ENCODE data around the gene TRPC5OS. TPM values are rescaled to one million over a fixed set of nuclear protein-coding genes. Genes with fewer than 3 reads are reported as not detected.

The TRPC5OS gene
- total RNA-seq, 1 experiment from 2014 or later = not detected

DNA sequence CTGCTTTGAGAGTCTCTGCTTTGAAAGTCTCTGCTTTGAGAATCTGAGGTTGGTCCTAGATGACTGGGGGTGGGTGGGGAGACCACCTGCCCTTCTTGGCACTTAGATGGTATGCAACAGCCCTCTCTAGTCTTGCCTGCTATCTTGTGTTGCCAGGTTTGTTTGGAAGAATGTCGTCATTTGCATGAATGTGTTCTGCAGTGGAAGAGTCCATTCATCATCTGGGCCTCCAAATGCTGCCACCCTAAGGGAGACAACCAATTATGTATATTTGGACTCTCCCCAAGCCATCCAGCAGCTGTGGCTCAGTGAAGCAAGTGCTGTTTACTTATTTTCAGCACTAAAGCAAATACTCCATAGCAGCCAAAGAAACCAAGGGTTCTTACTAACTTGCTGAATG, 44.6 kb upstream of the TRPC5OS start (continued):
- TF ChIP-seq, protein P1, sequence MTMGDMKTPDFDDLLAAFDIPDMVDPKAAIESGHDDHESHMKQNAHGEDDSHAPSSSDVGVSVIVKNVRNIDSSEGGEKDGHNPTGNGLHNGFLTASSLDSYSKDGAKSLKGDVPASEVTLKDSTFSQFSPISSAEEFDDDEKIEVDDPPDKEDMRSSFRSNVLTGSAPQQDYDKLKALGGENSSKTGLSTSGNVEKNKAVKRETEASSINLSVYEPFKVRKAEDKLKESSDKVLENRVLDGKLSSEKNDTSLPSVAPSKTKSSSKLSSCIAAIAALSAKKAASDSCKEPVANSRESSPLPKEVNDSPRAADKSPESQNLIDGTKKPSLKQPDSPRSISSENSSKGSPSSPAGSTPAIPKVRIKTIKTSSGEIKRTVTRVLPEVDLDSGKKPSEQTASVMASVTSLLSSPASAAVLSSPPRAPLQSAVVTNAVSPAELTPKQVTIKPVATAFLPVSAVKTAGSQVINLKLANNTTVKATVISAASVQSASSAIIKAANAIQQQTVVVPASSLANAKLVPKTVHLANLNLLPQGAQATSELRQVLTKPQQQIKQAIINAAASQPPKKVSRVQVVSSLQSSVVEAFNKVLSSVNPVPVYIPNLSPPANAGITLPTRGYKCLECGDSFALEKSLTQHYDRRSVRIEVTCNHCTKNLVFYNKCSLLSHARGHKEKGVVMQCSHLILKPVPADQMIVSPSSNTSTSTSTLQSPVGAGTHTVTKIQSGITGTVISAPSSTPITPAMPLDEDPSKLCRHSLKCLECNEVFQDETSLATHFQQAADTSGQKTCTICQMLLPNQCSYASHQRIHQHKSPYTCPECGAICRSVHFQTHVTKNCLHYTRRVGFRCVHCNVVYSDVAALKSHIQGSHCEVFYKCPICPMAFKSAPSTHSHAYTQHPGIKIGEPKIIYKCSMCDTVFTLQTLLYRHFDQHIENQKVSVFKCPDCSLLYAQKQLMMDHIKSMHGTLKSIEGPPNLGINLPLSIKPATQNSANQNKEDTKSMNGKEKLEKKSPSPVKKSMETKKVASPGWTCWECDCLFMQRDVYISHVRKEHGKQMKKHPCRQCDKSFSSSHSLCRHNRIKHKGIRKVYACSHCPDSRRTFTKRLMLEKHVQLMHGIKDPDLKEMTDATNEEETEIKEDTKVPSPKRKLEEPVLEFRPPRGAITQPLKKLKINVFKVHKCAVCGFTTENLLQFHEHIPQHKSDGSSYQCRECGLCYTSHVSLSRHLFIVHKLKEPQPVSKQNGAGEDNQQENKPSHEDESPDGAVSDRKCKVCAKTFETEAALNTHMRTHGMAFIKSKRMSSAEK (CRISPR knock-in tag; IDR thresholded peaks at IDR 0.05; ENCODE audit: borderline replicate concordance) = no peak
- TF ChIP-seq FOXJ3 (CRISPR knock-in tag; IDR thresholded peaks at IDR 0.05; ENCODE audit: borderline replicate concordance) = no peak

DNA sequence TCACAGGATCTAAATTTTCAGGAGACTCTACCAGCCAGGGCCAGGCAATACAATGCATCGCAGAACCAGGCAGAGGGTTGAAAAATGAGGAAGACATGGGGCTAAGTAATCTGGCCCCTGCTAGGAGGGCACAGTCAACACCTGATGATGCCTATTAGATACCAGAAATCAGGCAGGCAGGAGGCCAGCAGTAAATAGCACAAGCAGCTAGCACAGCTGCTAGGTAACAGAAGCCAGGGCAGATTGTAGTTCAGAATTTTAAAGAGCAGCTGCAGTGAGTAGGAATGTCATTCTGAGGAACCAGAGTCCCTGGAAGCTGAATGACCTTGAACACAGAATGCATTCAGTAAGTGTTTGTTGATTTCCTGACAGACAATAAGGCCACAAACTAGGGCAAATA, 38.8 kb upstream of the TRPC5OS start:
- no peaks in the 10 kb centered on the region for H3K4me1 Mint-ChIP-seq
- no peaks in the 10 kb centered on the region for H3K9me3 Mint-ChIP-seq
- TF ChIP-seq, protein P2, sequence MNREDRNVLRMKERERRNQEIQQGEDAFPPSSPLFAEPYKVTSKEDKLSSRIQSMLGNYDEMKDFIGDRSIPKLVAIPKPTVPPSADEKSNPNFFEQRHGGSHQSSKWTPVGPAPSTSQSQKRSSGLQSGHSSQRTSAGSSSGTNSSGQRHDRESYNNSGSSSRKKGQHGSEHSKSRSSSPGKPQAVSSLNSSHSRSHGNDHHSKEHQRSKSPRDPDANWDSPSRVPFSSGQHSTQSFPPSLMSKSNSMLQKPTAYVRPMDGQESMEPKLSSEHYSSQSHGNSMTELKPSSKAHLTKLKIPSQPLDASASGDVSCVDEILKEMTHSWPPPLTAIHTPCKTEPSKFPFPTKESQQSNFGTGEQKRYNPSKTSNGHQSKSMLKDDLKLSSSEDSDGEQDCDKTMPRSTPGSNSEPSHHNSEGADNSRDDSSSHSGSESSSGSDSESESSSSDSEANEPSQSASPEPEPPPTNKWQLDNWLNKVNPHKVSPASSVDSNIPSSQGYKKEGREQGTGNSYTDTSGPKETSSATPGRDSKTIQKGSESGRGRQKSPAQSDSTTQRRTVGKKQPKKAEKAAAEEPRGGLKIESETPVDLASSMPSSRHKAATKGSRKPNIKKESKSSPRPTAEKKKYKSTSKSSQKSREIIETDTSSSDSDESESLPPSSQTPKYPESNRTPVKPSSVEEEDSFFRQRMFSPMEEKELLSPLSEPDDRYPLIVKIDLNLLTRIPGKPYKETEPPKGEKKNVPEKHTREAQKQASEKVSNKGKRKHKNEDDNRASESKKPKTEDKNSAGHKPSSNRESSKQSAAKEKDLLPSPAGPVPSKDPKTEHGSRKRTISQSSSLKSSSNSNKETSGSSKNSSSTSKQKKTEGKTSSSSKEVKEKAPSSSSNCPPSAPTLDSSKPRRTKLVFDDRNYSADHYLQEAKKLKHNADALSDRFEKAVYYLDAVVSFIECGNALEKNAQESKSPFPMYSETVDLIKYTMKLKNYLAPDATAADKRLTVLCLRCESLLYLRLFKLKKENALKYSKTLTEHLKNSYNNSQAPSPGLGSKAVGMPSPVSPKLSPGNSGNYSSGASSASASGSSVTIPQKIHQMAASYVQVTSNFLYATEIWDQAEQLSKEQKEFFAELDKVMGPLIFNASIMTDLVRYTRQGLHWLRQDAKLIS (CRISPR knock-in tag; IDR thresholded peaks at IDR 0.05; ENCODE audit: borderline replicate concordance) = no peak
- TF ChIP-seq, protein P3, sequence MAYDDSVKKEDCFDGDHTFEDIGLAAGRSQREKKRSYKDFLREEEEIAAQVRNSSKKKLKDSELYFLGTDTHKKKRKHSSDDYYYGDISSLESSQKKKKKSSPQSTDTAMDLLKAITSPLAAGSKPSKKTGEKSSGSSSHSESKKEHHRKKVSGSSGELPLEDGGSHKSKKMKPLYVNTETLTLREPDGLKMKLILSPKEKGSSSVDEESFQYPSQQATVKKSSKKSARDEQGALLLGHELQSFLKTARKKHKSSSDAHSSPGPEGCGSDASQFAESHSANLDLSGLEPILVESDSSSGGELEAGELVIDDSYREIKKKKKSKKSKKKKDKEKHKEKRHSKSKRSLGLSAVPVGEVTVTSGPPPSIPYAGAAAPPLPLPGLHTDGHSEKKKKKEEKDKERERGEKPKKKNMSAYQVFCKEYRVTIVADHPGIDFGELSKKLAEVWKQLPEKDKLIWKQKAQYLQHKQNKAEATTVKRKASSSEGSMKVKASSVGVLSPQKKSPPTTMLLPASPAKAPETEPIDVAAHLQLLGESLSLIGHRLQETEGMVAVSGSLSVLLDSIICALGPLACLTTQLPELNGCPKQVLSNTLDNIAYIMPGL (CRISPR knock-in tag; IDR thresholded peaks at IDR 0.05) = no peak
- no peaks in the 10 kb centered on the region; the same call in 1 of the 2 replicates for H3K27me3 Mint-ChIP-seq (ENCODE audit: low read depth)
- POLR2A ChIA-PET = no interaction called here
- no peak for ATAC-seq
- H3K27ac Mint-ChIP-seq = no peak overlapping the region
- no peaks in the 10 kb centered on the region for H3K36me3 Mint-ChIP-seq
- no peak for DNase-seq (ENCODE audit: low spot score)
- CTCF ChIA-PET = no interaction called here
- H3K4me3 Mint-ChIP-seq = no peak overlapping the region

DNA sequence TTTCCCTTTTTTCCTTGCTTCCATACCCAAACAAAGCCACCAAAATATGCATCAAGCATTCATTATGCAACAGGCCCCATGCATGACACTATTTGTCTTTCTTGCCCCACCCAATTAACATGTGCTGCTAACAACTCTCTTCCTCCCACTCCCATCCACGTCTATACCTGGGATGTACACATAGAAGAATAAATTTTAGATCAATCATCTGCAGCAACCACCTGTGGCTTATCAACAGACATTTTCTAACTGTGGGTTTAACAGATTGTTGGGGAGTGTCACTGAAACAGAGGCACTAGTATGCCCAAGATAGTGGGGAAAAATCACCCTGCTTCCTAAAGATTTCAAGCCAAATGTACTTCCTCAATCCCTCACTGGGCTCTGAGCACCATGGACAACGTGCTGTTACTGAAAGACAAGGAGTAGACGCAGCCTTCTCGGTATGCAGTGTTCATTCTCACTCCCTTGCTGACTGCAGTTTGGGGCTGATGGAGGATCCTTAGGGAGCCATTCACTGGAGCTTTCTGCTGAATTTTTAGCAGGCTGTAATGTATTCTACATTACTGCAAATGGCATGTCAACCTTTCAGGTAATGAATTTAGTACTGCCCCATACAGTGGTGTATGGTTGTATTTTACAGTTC, 28.4 kb upstream of the TRPC5OS start:
- H3K36me3 Mint-ChIP-seq = no peaks in the 10 kb centered on the region
- DNase-seq (ENCODE audit: low spot score) (no peak), ATAC-seq (no peak)
- no peaks in the 10 kb centered on the region for H3K9me3 Mint-ChIP-seq
- ChIA-PET CTCF (no interaction called here), POLR2A (no interaction called here)
- peaks cover 3% of the 10 kb centered on the region; the same call in 1 of the 2 replicates for H3K4me1 Mint-ChIP-seq
- no peak overlapping the region for H3K4me3 Mint-ChIP-seq
- H3K27me3 Mint-ChIP-seq (ENCODE audit: low read depth) = no peaks in the 10 kb centered on the region; the same call in 1 of the 2 replicates
- no peak overlapping the region for H3K27ac Mint-ChIP-seq
- TF ChIP-seq ZNF219 (CRISPR knock-in tag; IDR thresholded peaks at IDR 0.05; ENCODE audit: borderline replicate concordance) (no peak), GRHL2 (CRISPR knock-in tag; IDR thresholded peaks at IDR 0.05; ENCODE audit: insufficient replicate concordance, severe bottlenecking) (no peak), ZNF263 (CRISPR knock-in tag; IDR thresholded peaks at IDR 0.05; ENCODE audit: low read depth) (no peak), NFATC4 (CRISPR knock-in tag; IDR thresholded peaks at IDR 0.05) (no peak), SOX15 (CRISPR knock-in tag; IDR thresholded peaks at IDR 0.05) (no peak), SP1 (CRISPR knock-in tag; conservative IDR thresholded peaks at IDR 0.05) (no peak), PRRX2 (CRISPR knock-in tag; IDR thresholded peaks at IDR 0.05) (no peak)
- TF ChIP-seq, protein P4, sequence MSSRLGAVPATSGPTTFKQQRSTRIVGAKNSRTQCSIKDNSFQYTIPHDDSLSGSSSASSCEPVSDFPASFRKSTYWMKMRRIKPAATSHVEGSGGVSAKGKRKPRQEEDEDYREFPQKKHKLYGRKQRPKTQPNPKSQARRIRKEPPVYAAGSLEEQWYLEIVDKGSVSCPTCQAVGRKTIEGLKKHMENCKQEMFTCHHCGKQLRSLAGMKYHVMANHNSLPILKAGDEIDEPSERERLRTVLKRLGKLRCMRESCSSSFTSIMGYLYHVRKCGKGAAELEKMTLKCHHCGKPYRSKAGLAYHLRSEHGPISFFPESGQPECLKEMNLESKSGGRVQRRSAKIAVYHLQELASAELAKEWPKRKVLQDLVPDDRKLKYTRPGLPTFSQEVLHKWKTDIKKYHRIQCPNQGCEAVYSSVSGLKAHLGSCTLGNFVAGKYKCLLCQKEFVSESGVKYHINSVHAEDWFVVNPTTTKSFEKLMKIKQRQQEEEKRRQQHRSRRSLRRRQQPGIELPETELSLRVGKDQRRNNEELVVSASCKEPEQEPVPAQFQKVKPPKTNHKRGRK (CRISPR knock-in tag; IDR thresholded peaks at IDR 0.05; ENCODE audit: borderline replicate concordance) = no peak
- TF ChIP-seq, protein P5, sequence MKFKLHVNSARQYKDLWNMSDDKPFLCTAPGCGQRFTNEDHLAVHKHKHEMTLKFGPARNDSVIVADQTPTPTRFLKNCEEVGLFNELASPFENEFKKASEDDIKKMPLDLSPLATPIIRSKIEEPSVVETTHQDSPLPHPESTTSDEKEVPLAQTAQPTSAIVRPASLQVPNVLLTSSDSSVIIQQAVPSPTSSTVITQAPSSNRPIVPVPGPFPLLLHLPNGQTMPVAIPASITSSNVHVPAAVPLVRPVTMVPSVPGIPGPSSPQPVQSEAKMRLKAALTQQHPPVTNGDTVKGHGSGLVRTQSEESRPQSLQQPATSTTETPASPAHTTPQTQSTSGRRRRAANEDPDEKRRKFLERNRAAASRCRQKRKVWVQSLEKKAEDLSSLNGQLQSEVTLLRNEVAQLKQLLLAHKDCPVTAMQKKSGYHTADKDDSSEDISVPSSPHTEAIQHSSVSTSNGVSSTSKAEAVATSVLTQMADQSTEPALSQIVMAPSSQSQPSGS (CRISPR knock-in tag; IDR thresholded peaks at IDR 0.05; ENCODE audit: borderline replicate concordance, low read depth) = no peak
- TF ChIP-seq, protein P6, sequence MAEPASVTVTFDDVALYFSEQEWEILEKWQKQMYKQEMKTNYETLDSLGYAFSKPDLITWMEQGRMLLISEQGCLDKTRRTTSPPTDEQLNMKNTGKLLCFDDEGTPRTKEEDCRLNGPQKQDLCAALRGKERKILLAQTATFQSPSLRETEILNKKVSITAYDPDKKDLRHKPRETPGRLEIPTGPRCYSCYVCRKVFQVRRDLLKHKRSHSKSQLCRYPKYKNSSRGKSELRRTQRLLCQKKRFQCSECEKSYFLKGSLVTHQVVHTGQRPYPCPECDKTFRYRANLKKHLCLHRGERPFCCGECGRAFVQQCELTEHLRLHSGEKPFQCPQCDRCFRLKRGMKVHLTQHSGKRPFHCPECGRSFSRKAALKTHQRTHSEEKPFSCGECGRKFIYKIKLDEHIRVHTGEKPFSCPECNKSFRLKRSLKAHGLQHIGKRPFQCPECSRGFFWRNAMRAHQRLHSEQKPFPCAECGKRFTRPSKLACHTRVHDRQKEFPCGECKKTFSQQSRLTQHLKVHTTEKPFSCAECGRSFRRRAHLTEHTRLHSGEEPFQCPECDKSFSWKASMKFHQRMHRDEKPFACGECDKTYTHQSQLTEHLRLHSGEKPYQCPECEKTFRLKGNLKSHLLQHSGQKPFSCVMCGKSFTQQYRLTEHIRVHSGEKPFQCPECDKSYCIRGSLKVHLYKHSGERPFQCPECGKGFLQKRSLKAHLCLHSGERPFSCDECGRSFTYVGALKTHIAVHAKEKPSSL (CRISPR knock-in tag; conservative IDR thresholded peaks at IDR 0.05) = no peak
- TF ChIP-seq, protein P7, sequence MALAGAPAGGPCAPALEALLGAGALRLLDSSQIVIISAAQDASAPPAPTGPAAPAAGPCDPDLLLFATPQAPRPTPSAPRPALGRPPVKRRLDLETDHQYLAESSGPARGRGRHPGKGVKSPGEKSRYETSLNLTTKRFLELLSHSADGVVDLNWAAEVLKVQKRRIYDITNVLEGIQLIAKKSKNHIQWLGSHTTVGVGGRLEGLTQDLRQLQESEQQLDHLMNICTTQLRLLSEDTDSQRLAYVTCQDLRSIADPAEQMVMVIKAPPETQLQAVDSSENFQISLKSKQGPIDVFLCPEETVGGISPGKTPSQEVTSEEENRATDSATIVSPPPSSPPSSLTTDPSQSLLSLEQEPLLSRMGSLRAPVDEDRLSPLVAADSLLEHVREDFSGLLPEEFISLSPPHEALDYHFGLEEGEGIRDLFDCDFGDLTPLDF (CRISPR knock-in tag; IDR thresholded peaks at IDR 0.05) = no peak
